Progenitor cell of endocrine pancreas (in vitro differentiated cells): Measurements from ENCODE around the gene SH3GLB2. TPM values are rescaled to one million over a fixed set of nuclear protein-coding genes. Genes with fewer than 3 reads are reported as not detected.
"Not testable (repeated sequence)": the region's sequence is repeated elsewhere in the genome, so short reads cannot be mapped to it uniquely, and the experiment has no call there.

Source experiments
- DNase-seq: peaks from one replicate; pipeline ENCODE4 v3.0.0; 2021; ENCODE audit warnings: low spot score; ENCODE audit not compliant: unreplicated experiment
- H3K27ac Mint-ChIP-seq: 2 replicates; pipeline ENCODE4 v1.8.0; 2021; ENCODE audit warnings: mild to moderate bottlenecking, moderate library complexity, mixed read lengths
- H3K27me3 Mint-ChIP-seq: 2 replicates; pipeline ENCODE4 v1.8.0; 2021; ENCODE audit warnings: mixed read lengths
- H3K36me3 Mint-ChIP-seq: 2 replicates; pipeline ENCODE4 v1.8.0; 2022; ENCODE audit warnings: mixed read lengths; ENCODE audit not compliant: insufficient read depth
- H3K4me1 Mint-ChIP-seq: 2 replicates; pipeline ENCODE4 v1.8.0; 2021; ENCODE audit warnings: low read depth, mixed read lengths
- H3K4me3 Mint-ChIP-seq: 2 replicates; pipeline ENCODE4 v1.8.0; 2021; ENCODE audit warnings: low read depth, mild to moderate bottlenecking, moderate library complexity, mixed read lengths
- H3K9me3 Mint-ChIP-seq: 2 replicates; pipeline ENCODE4 v1.8.0; 2021; ENCODE audit warnings: low read depth, mixed read lengths
- total RNA-seq: library from RNA; stranded (reverse); gene quantifications from 2 replicates; pipeline ENCODE4 v1.2.1, GENCODE V29; 2021
- TF ChIP-seq, protein P1 (sequence below): fragments of 200-600 bp; sonication (generic); IDR thresholded peaks from one replicate; pipeline ENCODE4 v1.5.0; 2021; ENCODE audit warnings: antibody characterized with exemption, mild to moderate bottlenecking; ENCODE audit not compliant: unreplicated experiment

The SH3GLB2 gene
- total RNA-seq, 1 donor from 2014 or later: 183 TPM

GRCh38 chr9:128969491-128969890 is 58.6 kb downstream of the SH3GLB2 start:
- Mint-ChIP-seq H3K27ac (no peak overlapping the region), H3K36me3 (peaks cover 30% of the 10 kb centered on the region), H3K4me1 (no peaks in the 10 kb centered on the region), H3K9me3 (no peaks in the 10 kb centered on the region), H3K4me3 (no peak overlapping the region), H3K27me3 (no peaks in the 10 kb centered on the region)
- TF ChIP-seq, protein P1, sequence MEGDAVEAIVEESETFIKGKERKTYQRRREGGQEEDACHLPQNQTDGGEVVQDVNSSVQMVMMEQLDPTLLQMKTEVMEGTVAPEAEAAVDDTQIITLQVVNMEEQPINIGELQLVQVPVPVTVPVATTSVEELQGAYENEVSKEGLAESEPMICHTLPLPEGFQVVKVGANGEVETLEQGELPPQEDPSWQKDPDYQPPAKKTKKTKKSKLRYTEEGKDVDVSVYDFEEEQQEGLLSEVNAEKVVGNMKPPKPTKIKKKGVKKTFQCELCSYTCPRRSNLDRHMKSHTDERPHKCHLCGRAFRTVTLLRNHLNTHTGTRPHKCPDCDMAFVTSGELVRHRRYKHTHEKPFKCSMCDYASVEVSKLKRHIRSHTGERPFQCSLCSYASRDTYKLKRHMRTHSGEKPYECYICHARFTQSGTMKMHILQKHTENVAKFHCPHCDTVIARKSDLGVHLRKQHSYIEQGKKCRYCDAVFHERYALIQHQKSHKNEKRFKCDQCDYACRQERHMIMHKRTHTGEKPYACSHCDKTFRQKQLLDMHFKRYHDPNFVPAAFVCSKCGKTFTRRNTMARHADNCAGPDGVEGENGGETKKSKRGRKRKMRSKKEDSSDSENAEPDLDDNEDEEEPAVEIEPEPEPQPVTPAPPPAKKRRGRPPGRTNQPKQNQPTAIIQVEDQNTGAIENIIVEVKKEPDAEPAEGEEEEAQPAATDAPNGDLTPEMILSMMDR: no peak
- DNase-seq: no peak

GRCh38 chr9:128961403-128961802 is 66.7 kb downstream of the SH3GLB2 start:
- H3K36me3 Mint-ChIP-seq: peaks cover 17% of the 10 kb centered on the region
- H3K27me3 Mint-ChIP-seq, H3K4me1 Mint-ChIP-seq, DNase-seq, H3K4me3 Mint-ChIP-seq, H3K9me3 Mint-ChIP-seq, H3K27ac Mint-ChIP-seq: not testable (repeated sequence)

Other genes with a start within 250 kb of the SH3GLB2 start
- gene TBC1D13, start 241.1 kb downstream of the SH3GLB2 start, total RNA-seq: 36.1 and 36.2 TPM in 2 replicates
- gene ENDOG, start 209.8 kb downstream of the SH3GLB2 start, total RNA-seq: 14.7 and 18.0 TPM in 2 replicates
- 47.5 and 57.9 TPM in 2 replicates for gene SPOUT1, start 198.5 kb downstream of the SH3GLB2 start, total RNA-seq
- gene KYAT1, start 146.4 kb downstream of the SH3GLB2 start, total RNA-seq: 11.5 and 11.7 TPM in 2 replicates
- gene LRRC8A, start 146.2 kb downstream of the SH3GLB2 start, total RNA-seq: 38.2 and 38.8 TPM in 2 replicates
- 19.9 and 21.3 TPM in 2 replicates for gene PHYHD1, start 107.3 kb downstream of the SH3GLB2 start, total RNA-seq
- 15.5 and 16.3 TPM in 2 replicates for gene DOLK, start 80.7 kb downstream of the SH3GLB2 start, total RNA-seq
- gene NUP188, start 80.6 kb downstream of the SH3GLB2 start, total RNA-seq: 68.3 and 74.8 TPM in 2 replicates
- gene MIGA2, start 8.3 kb upstream of the SH3GLB2 start, total RNA-seq: 42.6 and 45.4 TPM in 2 replicates
- gene DOLPP1, start 52.8 kb upstream of the SH3GLB2 start, total RNA-seq: 29.1 and 29.3 TPM in 2 replicates
- 19.0 and 20.5 TPM in 2 replicates for gene CRAT, start 82.5 kb upstream of the SH3GLB2 start, total RNA-seq
- gene PTPA, start 83.1 kb upstream of the SH3GLB2 start, total RNA-seq: 135 and 145 TPM in 2 replicates
- gene IER5L, start 149.9 kb upstream of the SH3GLB2 start, total RNA-seq: 21.8 and 22.6 TPM in 2 replicates